GM23248 (cell line): Measurements from ENCODE around the gene ZBTB16. TPM values are rescaled to one million over a fixed set of nuclear protein-coding genes. Genes with fewer than 3 reads are reported as not detected.

ENCODE experiments used
- DNase-seq: peaks from one replicate; pipeline ENCODE4 v3.0.0-alpha.2; 2015
- H2AFZ ChIP-seq: fragments of 200-600 bp; sonication (generic); 2 replicates; pipeline ENCODE4 v1.6.1; 2016; ENCODE audit warnings: antibody characterized with exemption
- H3F3A ChIP-seq: fragments of 200-600 bp; sonication (generic); 2 replicates; pipeline ENCODE4 v1.6.1; 2016; ENCODE audit warnings: mild to moderate bottlenecking, antibody characterized with exemption, mixed run types; ENCODE audit not compliant: insufficient read depth
- H3K27ac ChIP-seq: fragments of 200-600 bp; sonication (generic); 2 replicates; pipeline ENCODE4 v1.5.1; 2016; ENCODE audit warnings: mild to moderate bottlenecking
- H3K27me3 ChIP-seq: fragments of 200-600 bp; sonication (generic); replicated peaks from 2 replicates; pipeline ENCODE4 v1.6.1; 2016; ENCODE audit warnings: mild to moderate bottlenecking; ENCODE audit not compliant: insufficient read depth
- H3K36me3 ChIP-seq: fragments of 200-600 bp; sonication (generic); 2 replicates; pipeline ENCODE4 v1.6.1; 2016; ENCODE audit warnings: low read depth, mild to moderate bottlenecking
- H3K4me1 ChIP-seq: fragments of 200-600 bp; sonication (generic); 2 replicates; pipeline ENCODE4 v1.6.1; 2016; ENCODE audit warnings: mild to moderate bottlenecking; ENCODE audit not compliant: insufficient read depth
- H3K4me2 ChIP-seq: fragments of 200-600 bp; sonication (generic); one replicate; pipeline ENCODE4 v1.6.1; 2016; ENCODE audit warnings: mild to moderate bottlenecking; ENCODE audit not compliant: unreplicated experiment
- H3K4me3 ChIP-seq: fragments of 200-600 bp; sonication (generic); 2 replicates; pipeline ENCODE4 v1.5.1; 2016; ENCODE audit warnings: mild to moderate bottlenecking
- H3K79me2 ChIP-seq: fragments of 200-600 bp; sonication (generic); 2 replicates; pipeline ENCODE4 v1.6.1; 2016; ENCODE audit warnings: mild to moderate bottlenecking; ENCODE audit not compliant: insufficient read depth
- H3K9ac ChIP-seq: fragments of 200-600 bp; sonication (generic); 2 replicates; pipeline ENCODE4 v1.6.1; 2016; ENCODE audit warnings: mild to moderate bottlenecking
- H3K9me2 ChIP-seq: fragments of 200-600 bp; sonication (generic); 2 replicates; pipeline ENCODE4 v1.6.1; 2016; ENCODE audit warnings: mixed run types, mild to moderate bottlenecking, moderate library complexity; ENCODE audit not compliant: insufficient read depth
- H3K9me3 ChIP-seq: fragments of 200-600 bp; sonication (generic); one replicate; pipeline ENCODE4 v1.6.1; 2017; ENCODE audit warnings: low read depth
- H4K20me1 ChIP-seq: fragments of 200-600 bp; sonication (generic); 2 replicates; pipeline ENCODE4 v1.6.0; 2016; ENCODE audit not compliant: insufficient read depth
- EZH2 ChIP-seq: fragments of 200-600 bp; sonication (generic); IDR thresholded peaks from 2 replicates; pipeline ENCODE4 v1.6.1; 2018; ENCODE audit warnings: antibody characterized with exemption, mild to moderate bottlenecking; ENCODE audit not compliant: insufficient read depth, poor library complexity, severe bottlenecking
- EZH2phosphoT487 ChIP-seq: fragments of 200-600 bp; sonication (generic); IDR thresholded peaks from 2 replicates; pipeline ENCODE4 v1.6.1; 2018; ENCODE audit warnings: antibody characterized with exemption, moderate library complexity, mild to moderate bottlenecking, low read depth; ENCODE audit not compliant: insufficient read depth
- WGBS, 2 experiments: methylation state at CpG; one replicate each; pipeline ENCODE4 v1.1.6; 2015 to 2017; ENCODE audit warnings: low lambda C conversion rate in 2 of 2, low coverage in 1 of 2; ENCODE audit errors: missing lambda C conversion rate in 2 of 2; 5-methylcytosine and 5-hydroxymethylcytosine counted together
- in situ Hi-C: fragments of 300-500 bp; cut with MboI; formaldehyde crosslinking; loops from 2 replicates; pipeline ENCODE4 v1.15.0; 2020
- polyA plus RNA-seq: library from polyadenylated mRNA; unstranded; fragments of >200 nt; fragmentation: Nextera tagmentation; extraction: Ambion mirVana; gene quantifications from 2 replicates; pipeline ENCODE4 v1.2.1, GENCODE V29; 2016
- total RNA-seq: library from RNA; depleted of rRNA; stranded (reverse); fragments of >200 nt; shearing (Covaris generic); gene quantifications from 2 replicates; pipeline ENCODE4 v1.2.3, GENCODE V29; 2014

Gene ZBTB16
- total and polyA plus RNA-seq, 2 experiments from 2014 or later = not detected

- in situ Hi-C loops = no loop called here
- Histone ChIP-seq H3K79me2 (no peaks in the 10 kb centered on the region), H3K27me3 (peaks cover 61% of the 10 kb centered on the region), H3K9ac (no peak overlapping the region), H3K9me2 (no peaks in the 10 kb centered on the region), H3K4me1 (no peaks in the 10 kb centered on the region), H3K4me3 (no peak overlapping the region), H3K9me3 (no peaks in the 10 kb centered on the region), H3F3A (no peaks in the 10 kb centered on the region), H3K4me2 (no peak overlapping the region), H2AFZ (no peak overlapping the region), H4K20me1 (no peaks in the 10 kb centered on the region), H3K36me3 (no peaks in the 10 kb centered on the region), H3K27ac (no peak overlapping the region)
- 76 to 78% methylated on average over 6 of the region's 6 CpGs for WGBS, 2 experiments
- DNase-seq = no peak
- TF ChIP-seq EZH2 = no peak
- no peak for TF ChIP-seq EZH2phosphoT487
These were observed 50.6 kb downstream of the ZBTB16 start for GRCh38 chr11:114110123-114110522.

- no peak overlapping the region for H3K27ac ChIP-seq
- peak overlapping the region; percentile 1 for H3K4me2 ChIP-seq
- H3K4me1 ChIP-seq = no peaks in the 10 kb centered on the region
- H3K4me3 ChIP-seq = no peak overlapping the region
- no peaks in the 10 kb centered on the region for H3F3A ChIP-seq
- no peaks in the 10 kb centered on the region for H3K79me2 ChIP-seq
- no peak overlapping the region for H3K9ac ChIP-seq
- TF ChIP-seq EZH2phosphoT487 (no peak), EZH2 (no peak)
- no peak overlapping the region for H2AFZ ChIP-seq
- WGBS, 2 experiments = 13 to 20% methylated on average over 12 of the region's 12 CpGs
- no peak for DNase-seq
- no peaks in the 10 kb centered on the region for H4K20me1 ChIP-seq
- H3K9me3 ChIP-seq = no peaks in the 10 kb centered on the region
- H3K27me3 ChIP-seq = peaks cover 63% of the 10 kb centered on the region
- no peaks in the 10 kb centered on the region for H3K9me2 ChIP-seq
- in situ Hi-C loops = no loop called here
- H3K36me3 ChIP-seq = no peaks in the 10 kb centered on the region
These were observed 51.7 kb downstream of the ZBTB16 start for GRCh38 chr11:114110952-114111947.

GRCh38 chr11:114115451-114115928 lies 56.0 kb downstream of the ZBTB16 start:
- in situ Hi-C loops = no loop called here
- Histone ChIP-seq H4K20me1 (no peaks in the 10 kb centered on the region), H3K27me3 (peaks cover 64% of the 10 kb centered on the region), H3F3A (no peaks in the 10 kb centered on the region), H3K27ac (no peak overlapping the region), H3K79me2 (no peaks in the 10 kb centered on the region), H3K36me3 (no peaks in the 10 kb centered on the region), H3K9ac (no peak overlapping the region), H3K9me2 (no peaks in the 10 kb centered on the region), H3K4me1 (no peaks in the 10 kb centered on the region), H3K9me3 (no peaks in the 10 kb centered on the region), H3K4me3 (no peak overlapping the region), H2AFZ (no peak overlapping the region), H3K4me2 (no peak overlapping the region)
- 79 to 83% methylated on average over 14 of the region's 14 CpGs for WGBS, 2 experiments
- no peak for DNase-seq
- TF ChIP-seq EZH2phosphoT487 (no peak), EZH2 (no peak)

GRCh38 chr11:114116357-114116756 lies 56.8 kb downstream of the ZBTB16 start:
- H3K27me3 ChIP-seq = peaks cover 56% of the 10 kb centered on the region
- H3K9me2 ChIP-seq = no peaks in the 10 kb centered on the region
- in situ Hi-C loops = no loop called here
- H3K4me2 ChIP-seq = no peak overlapping the region
- H3F3A ChIP-seq = no peaks in the 10 kb centered on the region
- H3K79me2 ChIP-seq = no peaks in the 10 kb centered on the region
- H3K4me3 ChIP-seq = no peak overlapping the region
- DNase-seq = no peak
- no peak overlapping the region for H2AFZ ChIP-seq
- no peaks in the 10 kb centered on the region for H3K9me3 ChIP-seq
- no peaks in the 10 kb centered on the region for H3K4me1 ChIP-seq
- H4K20me1 ChIP-seq = no peaks in the 10 kb centered on the region
- no peaks in the 10 kb centered on the region for H3K36me3 ChIP-seq
- TF ChIP-seq EZH2phosphoT487 (no peak), EZH2 (no peak)
- 88 to 90% methylated on average over 5 of the region's 5 CpGs for WGBS, 2 experiments
- H3K27ac ChIP-seq = no peak overlapping the region
- no peak overlapping the region for H3K9ac ChIP-seq
